WTC11 (cell line): ENCODE data around the gene PRPF40B. TPM values are rescaled to one million over a fixed set of nuclear protein-coding genes. Genes with fewer than 3 reads are reported as not detected.

Source experiments
- ATAC-seq: fragments of 200-7000 bp; cut with Tn5 transposase; 2 replicates; pipeline ENCODE4 v1.10.0; 2021; ENCODE audit warnings: mild to moderate bottlenecking, moderate library complexity
- CTCF ChIA-PET: fragments of 300-600 bp; sonication (Branson Sonifier 250); formaldehyde crosslinking; loops from one replicate; lab custom pipeline; 2021; ENCODE audit warnings: antibody characterized with exemption; lab: Charles Lee
- POLR2A ChIA-PET: fragments of 350-600 bp; sonication (Branson Sonifier 250); formaldehyde crosslinking; loops from one replicate; lab custom pipeline; 2021; ENCODE audit warnings: antibody characterized with exemption; lab: Charles Lee
- DNase-seq: peaks from one replicate; pipeline ENCODE4 v3.0.0; 2021; ENCODE audit warnings: low spot score
- H3K27ac Mint-ChIP-seq: 2 replicates; pipeline ENCODE4 v1.8.0; 2021; ENCODE audit warnings: mixed read lengths
- H3K27me3 Mint-ChIP-seq: 2 replicates; pipeline ENCODE4 v1.8.0; 2021; ENCODE audit warnings: low read depth, mild to moderate bottlenecking, moderate library complexity, mixed read lengths
- H3K36me3 Mint-ChIP-seq: 2 replicates; pipeline ENCODE4 v1.8.0; 2021; ENCODE audit warnings: mixed read lengths
- H3K4me1 Mint-ChIP-seq: 2 replicates; pipeline ENCODE4 v1.8.0; 2022; ENCODE audit warnings: mixed read lengths
- H3K4me3 Mint-ChIP-seq: 2 replicates; pipeline ENCODE4 v1.8.0; 2021; ENCODE audit warnings: mild to moderate bottlenecking, moderate library complexity, mixed read lengths
- H3K9me3 Mint-ChIP-seq: 2 replicates; pipeline ENCODE4 v1.8.0; 2021; ENCODE audit warnings: mixed read lengths
- CBFB ChIP-seq: sonication (generic); formaldehyde crosslinking; IDR thresholded peaks from 2 replicates; pipeline ENCODE4 v1.8.1; 2022; ENCODE audit warnings: mild to moderate bottlenecking, low read depth, missing genetic modification reagents
- CTCF ChIP-seq: fragments of 200-600 bp; IDR thresholded peaks from 2 replicates; pipeline ENCODE4 v1.8.0; 2022; ENCODE audit warnings: antibody characterized with exemption
- ERG ChIP-seq: fragments of 250-450 bp; sonication (Bioruptor Pico); IDR thresholded peaks from 2 replicates; pipeline ENCODE4 v1.8.0; 2021; ENCODE audit warnings: mild to moderate bottlenecking
- ESRRA ChIP-seq: sonication (generic); formaldehyde crosslinking; IDR thresholded peaks from 2 replicates; pipeline ENCODE4 v1.8.1; 2022; ENCODE audit warnings: mild to moderate bottlenecking, missing genetic modification reagents, borderline replicate concordance
- FOXP4 ChIP-seq: sonication (generic); formaldehyde crosslinking; IDR thresholded peaks from 2 replicates; pipeline ENCODE4 v1.8.0; 2022; ENCODE audit warnings: mild to moderate bottlenecking, missing genetic modification reagents
- IRF2 ChIP-seq: sonication (generic); formaldehyde crosslinking; IDR thresholded peaks from 2 replicates; pipeline ENCODE4 v1.8.0; 2022; ENCODE audit warnings: low read depth, missing genetic modification reagents, borderline replicate concordance
- MLX ChIP-seq: sonication (generic); formaldehyde crosslinking; IDR thresholded peaks from 2 replicates; pipeline ENCODE4 v1.8.1; 2023; ENCODE audit warnings: mild to moderate bottlenecking, missing genetic modification reagents, moderate library complexity
- MXD4 ChIP-seq: fragments of 250-450 bp; sonication (Bioruptor Pico); IDR thresholded peaks from 2 replicates; pipeline ENCODE4 v1.8.0; 2021; ENCODE audit warnings: mild to moderate bottlenecking, moderate library complexity, borderline replicate concordance
- NFATC4 ChIP-seq: fragments of 250-450 bp; sonication (Bioruptor Pico); IDR thresholded peaks from 2 replicates; pipeline ENCODE4 v1.9.0; 2021; ENCODE audit warnings: mild to moderate bottlenecking
- RORB ChIP-seq: fragments of 250-450 bp; sonication (Bioruptor Pico); IDR thresholded peaks from 2 replicates; pipeline ENCODE4 v1.9.0; 2021; ENCODE audit warnings: mild to moderate bottlenecking
- SMAD3 ChIP-seq: sonication (generic); formaldehyde crosslinking; IDR thresholded peaks from 2 replicates; pipeline ENCODE4 v1.8.0; 2022; ENCODE audit warnings: missing genetic modification reagents, mild to moderate bottlenecking, borderline replicate concordance
- ZSCAN18 ChIP-seq: fragments of 250-450 bp; sonication (Bioruptor Pico); IDR thresholded peaks from 2 replicates; pipeline ENCODE4 v2.1.2; 2022; ENCODE audit warnings: mild to moderate bottlenecking, moderate library complexity
- total RNA-seq: library from RNA; stranded (reverse); gene quantifications from 3 replicates; pipeline ENCODE4 v1.2.3, GENCODE V29; 2021

Gene PRPF40B
- total RNA-seq, 1 experiment from 2014 or later: 46.0 TPM

DNA sequence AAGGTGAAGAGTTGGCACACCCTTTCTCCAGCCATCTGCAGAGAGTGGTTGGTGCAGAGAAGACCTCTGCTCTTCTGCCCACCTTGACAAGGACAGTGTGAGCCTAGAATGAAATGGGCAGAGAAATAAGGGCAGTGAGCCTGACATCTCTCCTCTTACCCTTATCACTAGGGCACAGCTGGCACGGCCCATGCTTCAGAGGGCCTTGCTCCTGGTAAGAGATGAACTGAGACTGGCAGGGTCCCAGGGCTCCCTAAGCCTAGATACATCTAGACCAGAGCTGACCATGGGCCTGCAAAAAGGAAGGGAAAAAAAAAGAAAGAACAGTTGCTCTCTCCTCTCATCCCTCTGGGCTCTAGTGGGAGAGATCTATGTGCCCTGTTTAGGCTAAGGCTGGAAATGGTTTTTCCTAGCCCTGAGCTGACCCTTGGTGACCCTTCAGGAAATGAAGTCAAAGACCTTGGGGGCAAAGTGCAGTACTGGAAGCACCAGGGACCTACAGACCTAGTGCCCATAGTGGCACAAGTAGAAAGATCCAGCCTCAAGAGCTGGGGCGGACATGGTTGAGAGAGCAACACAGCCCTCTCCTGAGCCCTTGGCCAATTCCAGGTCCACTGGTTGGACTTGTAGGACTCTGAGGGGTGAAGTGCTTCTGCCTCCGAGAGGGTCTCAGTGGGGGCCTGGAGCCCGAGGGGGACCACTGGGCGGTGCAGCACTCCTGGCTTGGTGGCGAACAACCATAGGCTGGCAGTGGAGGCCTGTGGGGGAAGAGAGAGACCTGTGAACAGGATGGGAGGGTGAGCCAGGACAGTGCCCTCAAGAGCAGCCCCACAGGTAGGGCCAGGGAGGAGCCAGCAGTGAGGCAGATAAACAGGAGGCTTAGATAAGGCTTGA is 22.0 kb downstream of the PRPF40B start (continued):
- TF ChIP-seq CTCF: no peak
- no peak for TF ChIP-seq SMAD3 (CRISPR knock-in tag)
- no peak for TF ChIP-seq MLX (CRISPR knock-in tag)
- TF ChIP-seq RORB (CRISPR knock-in tag): no peak
- no peak for TF ChIP-seq CBFB (CRISPR knock-in tag)
- no peak for TF ChIP-seq IRF2 (CRISPR knock-in tag)
- no peak for TF ChIP-seq FOXP4 (CRISPR knock-in tag)
- TF ChIP-seq NFATC4 (CRISPR knock-in tag): no peak
- TF ChIP-seq MXD4: no peak

DNA sequence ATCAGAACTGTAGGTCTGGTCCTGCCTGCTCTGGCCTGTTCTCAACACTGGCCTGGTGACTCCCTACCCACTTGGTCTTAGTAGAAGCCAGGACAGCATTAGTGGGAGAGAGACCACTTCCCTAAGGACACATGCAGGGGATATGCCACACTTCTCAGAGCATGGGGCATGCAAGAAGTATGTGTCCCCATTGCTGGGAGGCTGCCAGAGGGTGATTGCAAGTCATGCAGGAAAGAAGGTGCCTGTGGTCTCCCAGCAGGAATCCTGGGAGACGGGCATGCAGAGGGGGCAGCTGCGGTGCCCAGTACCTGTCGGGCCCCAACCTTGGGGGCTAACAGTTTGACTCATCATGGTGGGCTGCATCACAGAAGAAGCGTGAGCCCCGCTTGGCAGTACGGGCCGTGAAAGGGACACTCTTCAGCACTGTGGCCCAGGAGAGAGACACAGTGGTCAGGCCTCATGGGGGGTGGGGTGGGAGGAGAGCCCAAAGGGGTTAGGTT is 23.0 kb downstream of the PRPF40B start:
- Mint-ChIP-seq H3K36me3 (peaks cover 42% of the 10 kb centered on the region), H3K4me1 (peaks cover 10% of the 10 kb centered on the region)
- CTCF ChIA-PET: interaction anchor here (0.6 to 2.8 kb wide), 4 partner anchors 10 to 105 kb away, joined by 4 to 16 read pairs (median 10); partner anchors contain the start of gene TMBIM6
- POLR2A ChIA-PET: no interaction called here
- TF ChIP-seq ZSCAN18 (CRISPR knock-in tag): no peak
- TF ChIP-seq, all 79 proteins: peak for 0
- Mint-ChIP-seq H3K9me3 (no peaks in the 10 kb centered on the region), H3K27ac (no peak overlapping the region), H3K4me3 (no peak overlapping the region), H3K27me3 (no peaks in the 10 kb centered on the region)
- no peak for DNase-seq
- no peak for ATAC-seq

DNA sequence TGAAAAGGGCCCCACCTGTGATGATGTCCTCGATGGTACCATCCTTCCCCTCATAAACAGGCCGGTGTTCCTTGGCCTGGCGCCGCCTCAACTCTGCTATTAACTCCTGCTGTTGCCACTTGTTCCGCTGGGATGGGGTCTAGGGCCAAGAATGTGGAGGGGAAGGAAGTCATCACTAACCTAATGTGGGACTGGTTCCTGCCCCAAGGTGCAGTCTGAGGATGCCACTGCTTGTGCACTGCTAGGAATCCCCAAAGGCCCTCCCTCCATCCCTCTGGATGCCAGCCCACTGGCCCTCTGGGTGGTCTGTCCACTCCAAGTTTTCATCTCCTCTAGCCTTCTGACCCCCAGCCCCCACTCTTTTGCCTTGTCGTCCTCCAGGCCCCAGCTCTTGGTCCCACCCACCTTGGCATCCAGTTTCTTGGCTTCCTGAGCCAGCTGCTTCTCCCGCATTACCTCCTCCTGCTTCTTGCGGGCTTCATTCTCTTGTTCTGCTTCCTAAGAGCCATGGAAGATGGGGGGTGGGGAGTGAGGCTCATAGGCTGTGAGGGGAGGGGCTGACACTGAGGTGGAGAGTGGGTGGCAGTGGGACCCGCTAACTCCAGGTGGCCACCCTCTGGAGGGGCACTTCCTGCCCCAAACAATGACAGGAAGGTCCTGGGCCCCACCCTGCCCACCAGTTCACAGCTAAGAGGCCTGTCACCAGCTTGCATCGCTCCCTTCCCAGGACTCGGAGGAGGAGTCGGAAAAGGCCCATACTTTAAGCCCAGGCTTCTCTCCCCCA is 23.7 kb downstream of the PRPF40B start:
- POLR2A ChIA-PET: interaction anchor here (0.6 to 1.4 kb wide), 4 partner anchors 9 to 81 kb away, joined by 3 to 4 read pairs (median 4); no protein-coding TSS in a partner anchor
- TF ChIP-seq ERG (CRISPR knock-in tag) (no peak), ESRRA (no peak)
- DNase-seq (no peak), ATAC-seq (no peak)
- no peaks in the 10 kb centered on the region for H3K9me3 Mint-ChIP-seq
- H3K4me3 Mint-ChIP-seq: no peak overlapping the region
- H3K27me3 Mint-ChIP-seq: no peaks in the 10 kb centered on the region
- H3K27ac Mint-ChIP-seq: peak overlapping the region; percentile 60; the same call in 1 of the 2 replicates
- H3K4me1 Mint-ChIP-seq: peaks cover 10% of the 10 kb centered on the region
- CTCF ChIA-PET: interaction anchor here (0.6 to 2.8 kb wide), 8 partner anchors 10 to 192 kb away, joined by 3 to 16 read pairs (median 4); partner anchors contain the start of gene TMBIM6
- peaks cover 45% of the 10 kb centered on the region for H3K36me3 Mint-ChIP-seq
